K562 (cell line): ENCODE measurements around the gene CAPN10. TPM values are rescaled to one million over a fixed set of nuclear protein-coding genes. Genes with fewer than 3 reads are reported as not detected.

ENCODE experiments used
- ATAC-seq: fragments of 200-7000 bp; cut with Tn5 transposase; 3 replicates; pipeline ENCODE4 v1.9.1; 2020; ENCODE audit warnings: moderate library complexity
- BruUV-seq: library from RNA; stranded (reverse); fragments of 400-500 nt; replicated peaks from 2 replicates; lab custom pipeline; 2021; lab: Mats Ljungman, UMichigan
- CTCF ChIA-PET: fragments of 300-600 bp; formaldehyde crosslinking; extraction: SDS; loops from one replicate; lab custom pipeline; 2021; ENCODE audit warnings: low intra/inter-chr PET ratio; lab: Yijun Ruan, JAX
- POLR2A ChIA-PET: fragments of 300-600, 350-650 bp; sonication (Branson Sonifier 250); formaldehyde crosslinking; extraction: SDS; loops from one replicate; lab custom pipeline; 2021; ENCODE audit warnings: antibody characterized with exemption, inconsistent platforms; lab: Yijun Ruan, JAX
- DNase-seq, 4 experiments: peaks; one replicate each; pipeline versions ENCODE4 v3.0.0 to v3.0.0-alpha.2; 2011 to 2018; ENCODE audit warnings: low spot score in 3 of 4, mixed read lengths in 3 of 4; ENCODE audit errors: extremely low read depth in 1 of 4
- FAIRE-seq: peaks from 2 replicates; lab custom pipeline; 2011; peaks lifted over from hg19 to GRCh38; lab: Jason Lieb, UNC
- H2AFZ ChIP-seq: 2 replicates; pipeline ENCODE4 v1.6.0; 2011; ENCODE audit warnings: low read depth, low read length, control low read depth, inconsistent platforms
- H3K27ac ChIP-seq: fragments of 200-600 bp; 3 replicates; pipeline ENCODE4 v1.8.0; 2011; ENCODE audit warnings: low read depth, mild to moderate bottlenecking, control low read depth, inconsistent platforms, low read length, moderate library complexity, mixed read lengths; ENCODE audit errors: extremely low read depth
- H3K27me3 ChIP-seq, 2 experiments: fragments of 300-600 bp in 1 of 2; 2 replicates in 1 of 2; 3 replicates in 1 of 2; pipeline versions ENCODE4 v1.6.0 to v1.8.0; 2011; ENCODE audit warnings: inconsistent platforms in 2 of 2, low read length in 2 of 2, mild to moderate bottlenecking in 1 of 2, mixed read lengths in 1 of 2, moderate library complexity in 1 of 2; ENCODE audit not compliant: control insufficient read depth in 2 of 2, insufficient read depth in 2 of 2
- H3K36me3 ChIP-seq: fragments of 300-600 bp; 3 replicates; pipeline ENCODE4 v1.8.0; 2011; ENCODE audit warnings: mild to moderate bottlenecking, low read length, inconsistent platforms; ENCODE audit not compliant: control insufficient read depth, insufficient read depth
- H3K4me1 ChIP-seq, 2 experiments: fragments of 200-600 bp in 1 of 2; replicated peaks in 1 of 2; 2 replicates in 1 of 2; 3 replicates in 1 of 2; pipeline versions ENCODE4 v1.5.1 to v1.8.0; 2011; ENCODE audit warnings: inconsistent platforms in 2 of 2, low read length in 2 of 2, mild to moderate bottlenecking in 1 of 2, mixed read lengths in 1 of 2, moderate library complexity in 1 of 2; ENCODE audit not compliant: control insufficient read depth in 2 of 2, insufficient read depth in 2 of 2
- H3K4me2 ChIP-seq: 2 replicates; pipeline ENCODE4 v1.6.1; 2011; ENCODE audit warnings: low read length, control low read depth, inconsistent platforms, mixed read lengths; ENCODE audit not compliant: insufficient read depth
- H3K4me3 ChIP-seq: fragments of 200-600 bp; sonication (generic), shearing (Covaris generic); 2 replicates; pipeline ENCODE4 v1.5.1; 2016; ENCODE audit warnings: control low read depth, inconsistent platforms
- H3K79me2 ChIP-seq: fragments of 200-600 bp; 3 replicates; pipeline ENCODE4 v1.8.0; 2011; ENCODE audit warnings: low read length, inconsistent platforms; ENCODE audit not compliant: control insufficient read depth, insufficient read depth
- H3K9ac ChIP-seq, 2 experiments: 2 replicates each; pipeline versions ENCODE4 v1.6.0 to v1.6.1; 2011; ENCODE audit warnings: low read depth in 2 of 2, low read length in 2 of 2, control low read depth in 1 of 2, inconsistent platforms in 1 of 2, mild to moderate bottlenecking in 1 of 2, mixed read lengths in 1 of 2; ENCODE audit not compliant: insufficient read depth in 1 of 2
- H3K9me1 ChIP-seq: one replicate; pipeline ENCODE4 v1.6.0; 2011; ENCODE audit warnings: inconsistent platforms, mild to moderate bottlenecking, low read length, moderate library complexity; ENCODE audit not compliant: control insufficient read depth, insufficient read depth
- H3K9me3 ChIP-seq: replicated peaks from 2 replicates; pipeline ENCODE4 v1.5.1; 2011; ENCODE audit warnings: low read depth, low read length, inconsistent platforms; ENCODE audit not compliant: control insufficient read depth, insufficient read depth
- H4K20me1 ChIP-seq: replicated peaks from 2 replicates; pipeline ENCODE4 v1.6.1; 2011; ENCODE audit warnings: low read length, inconsistent platforms, mixed read lengths; ENCODE audit not compliant: control insufficient read depth, insufficient read depth
- BRD4 ChIP-seq: fragments of 200-600 bp; sonication (generic); IDR thresholded peaks from 2 replicates; pipeline ENCODE4 v1.6.1; 2017; ENCODE audit warnings: inconsistent platforms
- C11orf30 ChIP-seq: fragments of 450-650 bp; IDR thresholded peaks from 2 replicates; pipeline ENCODE4 v1.6.1; 2016; ENCODE audit warnings: low read depth, mild to moderate bottlenecking
- CC2D1A ChIP-seq: fragments of 450-650 bp; IDR thresholded peaks from 2 replicates; pipeline ENCODE4 v1.6.1; 2017; ENCODE audit warnings: mild to moderate bottlenecking
- GTF2A2 ChIP-seq: IDR thresholded peaks from 2 replicates; pipeline ENCODE4 v1.6.1; 2016; ENCODE audit warnings: mild to moderate bottlenecking, missing genetic modification characterization, missing compliant biosample characterization
- HES1 ChIP-seq: fragments of 450-650 bp; IDR thresholded peaks from 2 replicates; pipeline ENCODE4 v1.6.1; 2016; ENCODE audit warnings: low read depth, mild to moderate bottlenecking, moderate library complexity
- POLR2AphosphoS5 ChIP-seq: IDR thresholded peaks from 2 replicates; pipeline ENCODE4 v1.6.1; 2011; ENCODE audit warnings: mild to moderate bottlenecking, low read depth, low read length, moderate library complexity; ENCODE audit not compliant: control insufficient read depth, insufficient read depth
- ZNF184 ChIP-seq: sonication (generic); formaldehyde crosslinking; IDR thresholded peaks from 2 replicates; pipeline ENCODE4 v1.5.0; 2020; ENCODE audit warnings: missing genetic modification reagents
- WGBS: fragments of 100-300 bp; shearing (Covaris generic); methylation state at CpG from one replicate; pipeline ENCODE4 v1.1.6; 2016; ENCODE audit warnings: low coverage, mixed read lengths; ENCODE audit not compliant: insufficient coverage; ENCODE audit errors: missing lambda C conversion rate; 5-methylcytosine and 5-hydroxymethylcytosine counted together
- in situ Hi-C: fragments of 300-500 bp; cut with MboI; formaldehyde crosslinking; loops from 4 replicates; pipeline ENCODE4 v1.15.0; 2018; ENCODE audit warnings: inconsistent platforms, mixed read lengths
- intact Hi-C: fragments of 100-400 bp; cut with micrococcal nuclease; formaldehyde crosslinking; loops from 2 replicates; pipeline ENCODE4 v1.14.2; 2022
- polyA plus RNA-seq, 8 experiments: library from polyadenylated mRNA; depleted of rRNA in 4 of 8; stranded (reverse) in 5 of 8; unstranded in 3 of 8; fragments of >200 nt; fragmentation: Nextera tagmentation in 2 of 8; fragmentation: Illumina TruSeq in 1 of 8; extraction: Ambion mirVana in 2 of 8; extraction: Trizol in 1 of 8; gene quantifications; 2 replicates each; pipeline versions ENCODE4 v1.2.1 to v1.2.3, GENCODE V29; 2011 to 2014; ENCODE audit warnings: inconsistent platforms in 1 of 8, missing spikeins in 1 of 8
- total RNA-seq, 7 experiments: library from RNA; depleted of rRNA in 6 of 7; stranded (reverse); fragments of >200 nt in 6 of 7; fragmentation: Illumina TruSeq in 2 of 7; extraction: Trizol in 2 of 7; gene quantifications; 2 replicates each; pipeline versions ENCODE4 v1.2.1 to v1.2.3, GENCODE V29; 2011 to 2021; ENCODE audit warnings: low replicate concordance in 1 of 7
- TF ChIP-seq, protein P1 (sequence below): fragments of 250-450 bp; sonication (Bioruptor Pico); IDR thresholded peaks from 2 replicates; pipeline ENCODE4 v1.8.0; 2022; ENCODE audit warnings: moderate library complexity, mild to moderate bottlenecking, inconsistent platforms

Gene CAPN10
- total and polyA plus RNA-seq, 9 of the 15 experiments (the other 6 are each of a cell fraction or from before 2014, with no cell fraction given) = 0.08 to 26.1 (median 8.4) TPM

DNA sequence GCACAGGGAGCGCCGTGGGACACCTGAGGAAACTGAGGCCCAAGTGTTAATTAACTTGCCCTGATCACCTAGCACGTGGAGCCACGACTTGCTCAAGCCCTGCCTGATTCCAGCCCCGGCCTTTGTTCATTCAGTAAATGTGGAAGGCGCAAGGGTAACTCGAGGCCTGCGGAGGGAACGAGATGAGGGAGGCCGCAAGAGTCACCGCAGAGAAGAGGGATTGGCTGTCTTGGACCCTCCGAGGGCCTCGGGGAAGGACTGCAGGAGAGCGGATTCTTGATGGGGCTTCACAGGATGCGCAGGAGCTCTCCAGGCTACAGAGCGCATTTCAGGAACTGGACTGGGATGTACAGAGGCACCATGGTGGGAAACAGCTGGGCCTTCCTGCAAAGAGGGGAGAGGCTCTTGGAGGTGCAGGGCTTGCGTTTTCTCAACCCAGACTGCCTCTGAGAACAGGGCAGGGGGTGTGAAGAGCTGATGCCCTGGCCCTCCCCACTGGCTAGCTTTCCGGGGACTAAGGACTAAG is 28.2 kb upstream of the CAPN10 start (continued):
- TF ChIP-seq ZNF184 (CRISPR knock-in tag) = no peak
- TF ChIP-seq HES1 = no peak
- TF ChIP-seq, all 486 proteins: peak for 0

GRCh38 chr2:240559286-240559685 is 27.2 kb upstream of the CAPN10 start:
- no peak for ATAC-seq
- no peak for TF ChIP-seq BRD4
- no peak for TF ChIP-seq CC2D1A
- no peak for TF ChIP-seq GTF2A2 (tag)
- TF ChIP-seq, protein P1, sequence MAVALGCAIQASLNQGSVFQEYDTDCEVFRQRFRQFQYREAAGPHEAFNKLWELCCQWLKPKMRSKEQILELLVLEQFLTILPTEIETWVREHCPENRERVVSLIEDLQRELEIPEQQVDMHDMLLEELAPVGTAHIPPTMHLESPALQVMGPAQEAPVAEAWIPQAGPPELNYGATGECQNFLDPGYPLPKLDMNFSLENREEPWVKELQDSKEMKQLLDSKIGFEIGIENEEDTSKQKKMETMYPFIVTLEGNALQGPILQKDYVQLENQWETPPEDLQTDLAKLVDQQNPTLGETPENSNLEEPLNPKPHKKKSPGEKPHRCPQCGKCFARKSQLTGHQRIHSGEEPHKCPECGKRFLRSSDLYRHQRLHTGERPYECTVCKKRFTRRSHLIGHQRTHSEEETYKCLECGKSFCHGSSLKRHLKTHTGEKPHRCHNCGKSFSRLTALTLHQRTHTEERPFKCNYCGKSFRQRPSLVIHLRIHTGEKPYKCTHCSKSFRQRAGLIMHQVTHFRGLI (CRISPR knock-in tag) = no peak
- TF ChIP-seq C11orf30 = no peak
- 0 out of 2 replicates have a peak, but pooled peaks have one; percentile 8 for TF ChIP-seq POLR2AphosphoS5

More at GRCh38 chr2:240559286-240559685, 27.2 kb upstream of the CAPN10 start:
- DNase-seq = no peak
- H3K36me3 ChIP-seq = peaks cover 43% of the 10 kb centered on the region
- H2AFZ ChIP-seq = no peak overlapping the region
- 38% methylated on average over 3 of the region's 3 CpGs for WGBS
- no peaks in the 10 kb centered on the region for H3K27me3 ChIP-seq
- no TSS peak for BruUV-seq
- intact Hi-C loops (no loop called here), in situ Hi-C loops (no loop called here)
- peaks cover 81% of the 10 kb centered on the region for H3K79me2 ChIP-seq
- peak overlapping the region; percentile 87 to 88; a peak in 3 of 4 replicates for H3K9ac ChIP-seq
- H3K9me3 ChIP-seq = 0 out of 2 replicates have a peak, but pooled peaks cover 1% of the 10 kb centered on the region
- no peaks in the 10 kb centered on the region for H3K9me1 ChIP-seq
- peaks cover 29 to 44% of the 10 kb centered on the region in 2 experiments for H3K4me1 ChIP-seq
- no peaks in the 10 kb centered on the region for H4K20me1 ChIP-seq
- CTCF ChIA-PET = no interaction called here
- H3K27ac ChIP-seq = peak overlapping the region; percentile 96
- peak overlapping the region; percentile 90 for H3K4me2 ChIP-seq
- POLR2A ChIA-PET = interaction anchor here (1.0 kb wide), 1 partner anchor 64 kb away, joined by 4 read pairs; no protein-coding TSS in a partner anchor
- FAIRE-seq = peak; percentile 6
- peak overlapping the region; percentile 77 for H3K4me3 ChIP-seq
